ENCODE measurements around the gene HOXC10.

Gene HOXC10

GRCh38 chr12:54017027-54017788 is 32.3 kb downstream of the HOXC10 start:
- 0 out of 2 replicates have a peak, but pooled peaks have one; percentile 4 for TF ChIP-seq POLR2A (IDR thresholded peaks at IDR 0.05; ENCODE audit: low read depth, low read length)
- FAIRE-seq (no peak), DNase-seq (ENCODE audit: insufficient read length, low spot score) (peak; percentile 63)

DNA sequence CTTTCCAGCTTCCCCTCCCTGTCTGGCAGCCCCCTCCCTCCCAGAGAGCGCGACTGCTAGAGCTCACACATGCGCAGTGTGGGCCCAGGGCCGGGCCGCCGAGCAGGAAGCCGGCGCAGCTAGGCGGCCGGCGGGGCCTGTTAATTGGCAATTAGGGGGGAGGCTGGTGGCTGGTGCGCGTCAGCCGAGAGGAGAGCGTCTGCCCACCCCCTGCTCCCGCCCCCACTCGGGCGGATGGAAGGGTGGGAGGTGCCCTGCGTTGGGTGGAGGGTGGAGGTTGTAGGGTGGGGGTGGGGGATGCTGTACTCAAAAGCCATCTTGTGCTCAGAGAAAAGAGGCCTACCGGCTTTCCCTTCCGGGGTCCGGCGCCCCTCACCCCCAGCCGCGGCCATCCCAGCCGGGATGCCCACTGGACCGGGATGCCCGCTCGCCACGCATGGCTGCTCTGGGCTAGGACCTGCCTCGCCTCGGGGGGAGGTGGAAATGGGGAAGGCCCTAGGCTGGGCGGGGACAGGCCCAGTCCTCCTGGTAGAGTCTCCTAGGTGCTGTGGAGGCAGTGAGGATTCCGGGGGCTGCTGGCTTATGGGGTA is 33.0 kb downstream of the HOXC10 start:
- DNase-seq (ENCODE audit: insufficient read length, low spot score), result peak; percentile 93
- FAIRE-seq, result no peak
- TF ChIP-seq POLR2A (IDR thresholded peaks at IDR 0.05; ENCODE audit: low read depth, low read length), result no peak; the same call in none of the 2 replicates

DNA sequence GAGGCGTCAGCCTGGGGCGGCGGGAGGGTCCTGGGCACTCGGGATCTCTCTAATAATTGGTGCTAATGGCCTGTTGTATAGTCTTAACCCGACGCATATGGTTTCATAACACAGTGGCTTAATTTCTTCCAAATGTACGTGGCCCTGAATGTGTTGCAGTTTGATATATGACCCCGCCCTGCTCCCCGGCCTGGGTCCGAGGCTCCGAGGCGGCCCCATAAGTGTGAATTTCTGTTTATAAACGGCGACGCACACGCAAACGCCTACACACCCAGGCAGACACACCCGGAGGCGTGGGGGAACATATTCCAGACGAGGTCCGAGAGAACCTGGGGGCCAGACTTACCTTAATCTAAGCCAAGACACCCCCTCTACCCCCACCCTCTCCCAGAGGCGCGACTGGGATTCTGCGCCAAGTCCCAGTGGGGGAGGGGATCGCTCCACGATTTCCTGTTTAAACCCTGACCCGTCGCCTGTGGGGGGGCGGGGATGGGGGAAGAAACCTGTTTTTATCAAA is 33.6 kb downstream of the HOXC10 start:
- DNase-seq (ENCODE audit: insufficient read length, low spot score), result no peak
- 0 out of 2 replicates have a peak, but pooled peaks have one; percentile 7 for TF ChIP-seq POLR2A (IDR thresholded peaks at IDR 0.05; ENCODE audit: low read depth, low read length)
- FAIRE-seq, result no peak

DNA sequence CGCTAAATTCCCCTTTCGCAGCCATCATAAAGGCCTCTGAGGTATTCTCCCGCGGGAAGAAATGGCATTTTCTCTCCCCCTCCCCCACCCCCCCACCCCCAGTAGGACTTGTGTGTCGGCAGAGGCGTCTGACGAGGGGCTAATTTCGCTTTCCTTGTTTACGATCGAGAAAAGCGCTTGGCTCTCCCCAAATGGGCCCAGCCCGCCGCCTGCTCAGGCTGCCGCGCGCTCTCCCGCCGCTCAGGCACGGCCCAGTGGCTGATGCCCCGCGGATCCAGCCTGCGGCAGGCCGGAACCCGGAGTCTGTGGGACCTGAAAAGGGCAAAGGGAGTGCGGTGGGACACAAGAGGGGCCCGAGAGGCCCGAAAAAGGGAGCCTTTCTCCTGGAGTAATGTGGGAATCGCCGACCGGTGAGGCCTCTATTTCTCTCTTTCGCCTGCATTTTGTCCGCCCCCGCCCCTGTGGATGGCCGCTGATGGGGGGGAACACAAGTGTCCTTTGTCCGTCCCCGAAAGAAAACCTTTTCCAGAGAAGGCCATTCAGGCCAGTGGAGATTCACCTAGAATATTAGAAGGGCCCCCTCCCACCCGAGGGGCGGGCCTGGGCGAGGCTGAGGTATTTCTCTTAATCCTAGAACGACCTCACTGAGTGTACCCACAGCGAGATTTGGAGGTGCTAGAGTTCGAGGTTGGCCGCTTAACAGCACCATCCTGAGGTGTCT is 34.3 kb downstream of the HOXC10 start:
- DNase-seq (ENCODE audit: insufficient read length, low spot score), result no peak
- no peak for TF ChIP-seq POLR2A (IDR thresholded peaks at IDR 0.05; ENCODE audit: low read depth, low read length)
- no peak for FAIRE-seq

GRCh38 chr12:54019924-54020590 is 35.1 kb downstream of the HOXC10 start:
- TF ChIP-seq POLR2A (IDR thresholded peaks at IDR 0.05; ENCODE audit: low read depth, low read length), result no peak
- DNase-seq (ENCODE audit: insufficient read length, low spot score) (no peak), FAIRE-seq (no peak)

DNA sequence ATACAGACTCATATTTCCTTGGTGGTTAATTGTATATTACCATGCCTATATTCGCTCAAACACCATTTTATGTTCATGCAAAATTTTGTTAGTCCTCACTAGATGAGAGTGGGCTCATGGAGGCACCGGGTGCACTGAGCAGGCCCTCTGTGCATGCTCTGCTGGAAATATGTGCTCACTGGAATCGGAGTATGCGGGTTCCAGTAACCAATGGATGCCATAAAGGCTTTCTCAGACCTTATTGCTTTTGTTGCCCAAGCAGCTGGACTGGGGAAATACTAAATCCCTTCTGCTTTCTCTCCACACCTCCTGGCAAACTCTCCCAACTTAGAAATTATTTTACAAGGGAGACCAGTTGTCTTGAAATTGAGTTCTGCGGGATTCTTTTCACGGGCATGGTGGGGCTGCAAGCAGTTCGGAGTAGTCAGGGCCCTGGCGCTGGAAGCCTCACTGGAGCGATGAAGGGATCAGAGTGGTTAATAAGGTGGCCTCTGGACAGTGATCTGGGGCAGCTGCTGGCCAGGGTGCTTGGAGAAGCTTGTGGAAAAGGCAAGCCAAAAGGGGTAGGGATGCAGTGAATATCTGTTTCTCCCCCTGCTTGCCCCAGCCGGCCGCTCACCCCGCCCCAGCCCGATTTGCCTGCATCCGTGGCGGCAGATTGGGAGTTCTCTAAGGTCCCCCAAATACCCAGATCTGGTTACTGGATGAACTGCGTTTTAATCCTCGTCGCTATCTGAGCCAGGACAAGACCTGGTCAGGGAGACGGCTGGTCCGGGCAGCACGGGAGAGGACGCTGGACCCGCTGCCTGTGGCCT is 35.9 kb downstream of the HOXC10 start:
- no peak for TF ChIP-seq POLR2A (IDR thresholded peaks at IDR 0.05; ENCODE audit: low read depth, low read length)
- FAIRE-seq (no peak), DNase-seq (ENCODE audit: insufficient read length, low spot score) (no peak)

GRCh38 chr12:54021432-54022013 is 36.6 kb downstream of the HOXC10 start:
- DNase-seq (ENCODE audit: insufficient read length, low spot score), result no peak
- TF ChIP-seq POLR2A (IDR thresholded peaks at IDR 0.05; ENCODE audit: low read depth, low read length), result no peak
- no peak for FAIRE-seq

- FAIRE-seq, result no peak
- DNase-seq (ENCODE audit: insufficient read length, low spot score), result no peak
- no peak for TF ChIP-seq POLR2A (IDR thresholded peaks at IDR 0.05; ENCODE audit: low read depth, low read length)
Observed at GRCh38 chr12:54022960-54023884, 38.3 kb downstream of the HOXC10 start.

GRCh38 chr12:54024127-54024526 is 39.2 kb downstream of the HOXC10 start:
- no peak for DNase-seq (ENCODE audit: insufficient read length, low spot score)
- no peak for FAIRE-seq
- no peak for TF ChIP-seq POLR2A (IDR thresholded peaks at IDR 0.05; ENCODE audit: low read depth, low read length)

DNA sequence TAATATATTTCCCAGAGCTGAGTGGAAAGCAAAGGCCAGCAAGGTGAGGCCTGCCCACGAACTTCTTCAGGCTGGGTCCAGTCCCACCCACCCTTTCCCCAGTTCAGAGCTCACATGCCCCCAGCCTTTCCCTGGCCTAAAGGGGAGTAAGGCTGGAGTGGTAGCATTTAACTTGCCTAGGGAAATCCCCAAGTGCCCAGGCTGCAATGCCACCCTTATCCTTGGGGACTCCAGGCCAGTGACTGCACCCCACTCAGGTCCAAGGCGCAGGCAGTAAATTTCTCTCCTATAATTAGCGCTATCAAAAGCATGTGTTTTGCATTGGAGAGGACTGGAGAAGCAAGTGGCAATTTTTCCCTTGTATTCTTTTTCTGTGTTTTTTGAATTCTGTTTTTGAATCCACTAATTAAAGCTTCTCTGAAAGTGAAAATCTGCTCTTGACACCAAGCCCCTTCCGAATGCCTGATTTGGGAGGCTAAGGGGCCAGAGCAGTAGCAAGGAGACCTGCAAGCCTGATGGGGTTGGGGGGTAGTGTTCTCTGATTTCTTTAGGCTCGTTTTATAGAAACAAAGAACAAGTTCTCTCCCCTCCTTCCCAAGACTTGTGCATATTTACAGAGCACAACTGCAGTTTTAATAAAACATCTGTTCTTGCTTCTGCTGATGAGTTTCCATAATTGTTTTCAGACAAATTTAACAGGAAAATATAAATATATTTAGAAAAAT is 39.8 kb downstream of the HOXC10 start:
- DNase-seq (ENCODE audit: insufficient read length, low spot score) (no peak), FAIRE-seq (no peak)
- TF ChIP-seq POLR2A (IDR thresholded peaks at IDR 0.05; ENCODE audit: low read depth, low read length), result no peak

All from H54 (cell line).